Left ventricle myocardium inferior (tissue), 1 donor: ENCODE data around the gene ZFP69B. TPM values are rescaled to one million over a fixed set of nuclear protein-coding genes. Genes with fewer than 3 reads are reported as not detected.

Source experiments
- DNase-seq: peaks from one replicate; pipeline ENCODE4 v3.0.0-alpha.2; 2020
- H3K27ac ChIP-seq: fragments of 200-600 bp; replicated peaks from 2 replicates; pipeline ENCODE4 v1.8.0; 2021
- H3K27me3 ChIP-seq: fragments of 200-600 bp; 2 replicates; pipeline ENCODE4 v1.8.0; 2021; ENCODE audit warnings: low read depth
- H3K36me3 ChIP-seq: fragments of 200-600 bp; 2 replicates; pipeline ENCODE4 v1.8.0; 2021
- H3K4me1 ChIP-seq: fragments of 200-600 bp; 2 replicates; pipeline ENCODE4 v1.8.0; 2021
- H3K4me3 ChIP-seq: fragments of 200-600 bp; 2 replicates; pipeline ENCODE4 v1.8.0; 2021; ENCODE audit warnings: mild to moderate bottlenecking, moderate library complexity
- H3K9me3 ChIP-seq: fragments of 200-600 bp; replicated peaks from 2 replicates; pipeline ENCODE4 v1.8.0; 2021
- CTCF ChIP-seq: fragments of 200-600 bp; IDR thresholded peaks from 2 replicates; pipeline ENCODE4 v1.8.0; 2021; ENCODE audit warnings: antibody characterized with exemption, mild to moderate bottlenecking, borderline replicate concordance
- intact Hi-C: fragments of 100-400 bp; cut with micrococcal nuclease; formaldehyde crosslinking; loops from one replicate; pipeline ENCODE4 v1.11.0; 2022
- total RNA-seq: library from RNA; stranded (reverse); fragmentation: NEBNext Ultra II Directional; extraction: Animal tissue kit (Norgen Biotek cat#: 25700); gene quantifications from one replicate; pipeline ENCODE4 v1.2.1, GENCODE V29; 2021
- donor health status: DM: no; HTN: yes; CAD: no; lungs with severe emphysema.

Gene ZFP69B
- total RNA-seq, 1 donor from 2014 or later: 1.1 TPM

- H3K36me3 ChIP-seq: peaks cover 3% of the 10 kb centered on the region
- H3K4me1 ChIP-seq: peaks cover 32% of the 10 kb centered on the region
- H3K27me3 ChIP-seq: no peaks in the 10 kb centered on the region
- intact Hi-C loops: no loop called here
- H3K9me3 ChIP-seq: no peaks in the 10 kb centered on the region
- DNase-seq: no peak
- TF ChIP-seq CTCF: no peak
- no peak overlapping the region for H3K4me3 ChIP-seq
- H3K27ac ChIP-seq: no peak overlapping the region
Observed at GRCh38 chr1:40425198-40425597, 25.1 kb upstream of the ZFP69B start.

GRCh38 chr1:40431385-40431784 is 18.9 kb upstream of the ZFP69B start:
- H3K36me3 ChIP-seq: no peaks in the 10 kb centered on the region
- no peak for DNase-seq
- H3K27ac ChIP-seq: no peak overlapping the region
- no peak for TF ChIP-seq CTCF
- H3K4me3 ChIP-seq: no peak overlapping the region
- no peaks in the 10 kb centered on the region for H3K27me3 ChIP-seq
- H3K4me1 ChIP-seq: no peaks in the 10 kb centered on the region
- intact Hi-C loops: no loop called here
- H3K9me3 ChIP-seq: no peaks in the 10 kb centered on the region

- TF ChIP-seq CTCF: no peak
- Histone ChIP-seq H3K36me3 (no peaks in the 10 kb centered on the region), H3K4me1 (no peaks in the 10 kb centered on the region), H3K27me3 (no peaks in the 10 kb centered on the region), H3K27ac (no peak overlapping the region), H3K4me3 (no peak overlapping the region), H3K9me3 (no peaks in the 10 kb centered on the region)
- intact Hi-C loops: no loop called here
- no peak for DNase-seq
Observed at GRCh38 chr1:40432644-40433390, 17.5 kb upstream of the ZFP69B start.

- Histone ChIP-seq H3K27ac (no peak overlapping the region), H3K4me3 (no peak overlapping the region), H3K4me1 (no peaks in the 10 kb centered on the region), H3K9me3 (no peaks in the 10 kb centered on the region), H3K27me3 (no peaks in the 10 kb centered on the region), H3K36me3 (no peaks in the 10 kb centered on the region)
- TF ChIP-seq CTCF: no peak
- no peak for DNase-seq
- intact Hi-C loops: no loop called here
Observed at GRCh38 chr1:40435471-40435870, 14.8 kb upstream of the ZFP69B start.

- no peak for DNase-seq
- intact Hi-C loops: no loop called here
- Histone ChIP-seq H3K4me3 (no peak overlapping the region), H3K4me1 (no peaks in the 10 kb centered on the region), H3K27ac (no peak overlapping the region), H3K27me3 (no peaks in the 10 kb centered on the region), H3K36me3 (no peaks in the 10 kb centered on the region), H3K9me3 (no peaks in the 10 kb centered on the region)
- no peak for TF ChIP-seq CTCF
Observed at GRCh38 chr1:40435876-40436275, 14.4 kb upstream of the ZFP69B start.
